Dedifferentiated amniotic fluid mesenchymal stem cell (primary cell): Measurements from ENCODE around the gene CENPT.

Source experiments
- DNase-seq: peaks from one replicate; pipeline ENCODE4 v3.0.0-alpha.2; 2016; ENCODE audit errors: extremely low spot score

CENPT gene

GRCh38 chr16:67807148-67807682 is 40.3 kb downstream of the CENPT start:
- DNase-seq: no peak

- peak; percentile 100 for DNase-seq
Observed at GRCh38 chr16:67806428-67807147, 40.9 kb downstream of the CENPT start, which contains the start of the genes RANBP10 and TSNAXIP1. Gene RANBP10 (minus strand): TSS chr16:67806560. CDS start chr16:67806536, 24 bp downstream. Gene TSNAXIP1 (plus strand): TSS chr16:67806889. CDS start chr16:67807150, 261 bp downstream.

DNA sequence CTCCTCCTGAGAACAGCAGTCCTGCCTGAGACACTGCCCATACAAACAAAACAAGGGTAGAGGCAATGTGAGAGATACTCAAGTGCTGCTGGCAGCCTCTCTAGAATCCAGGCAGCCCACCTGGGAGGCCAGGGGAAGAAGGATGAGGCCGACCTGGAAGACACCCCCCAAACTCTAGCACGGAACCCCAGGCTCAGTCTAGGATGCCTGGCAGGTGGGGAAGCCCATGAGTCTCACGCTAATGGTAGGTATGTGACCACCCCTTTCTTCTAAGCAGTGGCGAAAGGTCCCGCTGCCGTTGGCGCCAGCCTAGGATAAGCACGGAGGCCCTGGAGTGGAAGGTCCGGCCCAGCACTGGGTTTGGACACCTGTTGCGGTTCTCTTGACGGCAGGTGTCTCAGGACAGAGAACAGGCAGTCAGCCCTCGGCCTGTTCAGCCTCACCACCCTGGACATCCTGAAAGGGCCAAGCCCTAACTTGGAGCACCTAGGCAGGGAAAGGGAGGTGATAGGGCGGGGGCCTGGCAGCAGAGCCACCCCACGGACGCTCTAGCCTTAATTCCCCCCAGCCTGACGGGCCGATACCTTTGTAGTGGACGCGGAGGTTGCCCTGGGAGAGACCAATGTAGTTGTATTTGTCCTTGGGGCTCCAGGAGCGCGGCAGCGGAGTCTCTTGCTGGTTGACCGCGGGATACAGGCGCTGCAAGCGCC is 41.6 kb downstream of the CENPT start:
- DNase-seq: no peak

DNA sequence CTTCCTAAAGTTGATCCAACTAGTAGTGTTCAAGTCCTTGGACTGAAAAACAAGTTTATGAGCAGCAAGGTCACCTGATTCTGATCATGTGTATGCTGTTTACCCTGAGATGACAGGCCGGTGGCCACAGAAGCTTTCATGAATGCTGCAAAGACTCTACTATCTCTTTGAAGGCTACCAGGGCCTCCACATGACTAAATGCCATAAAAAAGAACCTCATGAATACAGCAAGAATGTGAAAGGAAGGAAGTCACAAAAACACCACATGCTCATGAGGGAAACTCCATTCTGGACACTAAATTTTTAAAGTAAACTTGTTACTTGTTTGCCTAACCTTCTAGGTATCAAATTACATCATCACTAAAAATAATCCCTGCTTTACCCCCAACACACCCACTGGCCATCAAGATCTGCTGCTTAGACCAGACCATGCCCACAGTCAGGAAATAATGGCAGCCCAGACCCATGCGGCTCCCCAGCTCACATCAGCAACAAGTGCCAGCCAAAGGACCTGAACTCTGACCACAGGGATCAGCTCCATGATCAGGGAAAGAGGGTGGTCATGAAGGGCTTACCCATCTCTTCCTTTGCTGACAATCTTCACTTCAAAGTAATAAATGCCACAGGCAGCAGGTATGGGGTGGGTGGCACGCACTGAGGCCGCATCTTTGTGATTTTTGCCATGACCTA is 42.5 kb downstream of the CENPT start:
- DNase-seq: no peak

- no peak for DNase-seq
Observed at GRCh38 chr16:67803894-67804293, 43.6 kb downstream of the CENPT start.

DNA sequence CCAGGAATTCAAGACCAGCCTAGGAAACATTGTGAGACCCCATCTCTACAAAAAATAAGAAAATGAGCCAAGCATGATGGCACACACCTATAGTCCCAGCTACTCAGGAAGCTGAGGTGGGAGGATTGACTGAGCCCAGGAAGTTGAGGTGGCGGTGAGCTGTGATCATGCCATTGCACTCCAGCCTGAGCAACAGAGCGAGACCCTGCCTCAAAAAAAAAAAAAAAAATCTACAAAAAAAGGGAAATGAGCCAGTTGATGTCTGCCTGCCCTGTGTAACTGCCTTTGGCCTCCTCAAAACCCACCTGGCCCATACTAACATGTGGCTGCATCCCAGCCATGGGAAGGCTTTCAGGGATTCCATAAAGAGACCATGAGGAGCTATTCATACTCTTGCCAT is 45.6 kb downstream of the CENPT start:
- DNase-seq: no peak

DNA sequence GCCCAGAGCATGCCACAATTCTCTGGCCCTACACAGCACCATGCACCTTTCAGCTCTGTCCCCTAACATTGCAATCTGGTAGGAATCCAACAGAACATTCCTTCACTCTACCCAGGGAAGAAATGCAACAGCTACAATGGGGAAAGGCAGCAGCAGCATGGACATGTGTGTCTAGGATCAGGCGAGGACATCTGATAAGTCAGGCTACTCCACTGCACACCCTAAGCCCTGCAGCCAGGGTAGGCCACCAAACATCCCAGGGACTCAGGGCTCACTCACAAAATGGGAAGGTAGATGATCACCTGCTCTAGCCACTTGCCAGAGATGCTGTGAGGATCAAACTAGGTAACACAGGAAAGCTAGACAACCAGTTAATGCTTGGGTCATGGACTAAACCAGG is 46.3 kb downstream of the CENPT start:
- no peak for DNase-seq

- DNase-seq: no peak
Observed at GRCh38 chr16:67800338-67800926, 47.1 kb downstream of the CENPT start.

- DNase-seq: peak; percentile 29
Observed at GRCh38 chr16:67796099-67796718, 51.3 kb downstream of the CENPT start.

DNA sequence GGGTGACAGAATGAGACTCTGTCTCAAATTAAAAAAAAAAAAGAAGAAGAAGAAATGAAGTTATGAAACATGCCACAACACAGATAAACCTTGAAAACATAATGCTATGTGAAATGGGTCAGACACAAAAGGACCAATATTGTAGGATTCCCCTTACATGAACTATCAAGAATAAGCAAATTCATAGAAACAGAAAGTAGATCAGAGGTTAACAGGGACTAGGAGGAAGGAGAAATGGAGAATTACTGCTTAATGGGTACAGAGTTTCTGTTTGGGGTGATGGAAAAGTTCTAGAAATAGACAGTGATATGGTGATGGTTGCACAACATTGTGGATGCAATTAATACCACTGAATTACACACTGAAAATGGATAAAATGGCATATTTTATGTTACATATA is 57.4 kb downstream of the CENPT start:
- DNase-seq: no peak

DNA sequence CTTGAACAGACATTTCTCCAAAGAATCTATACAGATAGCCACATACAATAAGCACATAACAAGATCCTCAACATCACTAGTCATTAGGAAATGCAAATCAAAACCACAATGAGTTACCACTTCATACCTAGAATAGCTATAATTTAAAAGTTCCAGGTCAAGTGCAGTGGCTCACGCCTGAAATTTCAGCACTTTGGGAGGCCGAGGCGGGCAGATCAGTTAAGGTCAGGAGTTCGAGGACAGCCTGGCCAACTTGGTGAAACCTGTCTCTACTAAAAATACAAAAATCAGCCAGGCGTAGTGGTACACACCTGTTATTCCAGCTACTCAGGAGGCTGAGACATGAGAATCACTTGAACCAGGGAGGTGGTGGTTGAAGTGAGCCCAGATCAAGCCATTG is 61.0 kb downstream of the CENPT start:
- DNase-seq: no peak

DNA sequence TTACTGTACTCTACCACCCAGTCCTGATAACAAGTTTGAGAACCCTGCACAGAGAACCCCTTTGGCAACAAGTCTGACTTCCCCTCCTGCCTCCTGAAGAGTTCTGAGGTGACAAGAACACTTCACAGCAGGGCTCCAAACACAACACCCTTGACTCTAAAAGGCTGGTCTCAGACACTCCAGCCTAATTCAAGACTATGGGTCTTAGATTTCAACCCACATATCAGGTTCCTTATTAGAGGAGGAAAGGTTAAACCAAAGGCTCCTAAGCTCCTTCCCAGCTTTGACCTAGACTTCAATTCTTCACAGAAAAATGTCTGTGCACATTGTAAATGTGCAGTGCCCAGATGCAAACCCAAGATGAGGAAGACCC is 64.2 kb downstream of the CENPT start:
- DNase-seq: no peak

GRCh38 chr16:67782567-67783352 is 64.7 kb downstream of the CENPT start:
- no peak for DNase-seq

- no peak for DNase-seq
Observed at GRCh38 chr16:67781565-67781921, 66.0 kb downstream of the CENPT start.

DNA sequence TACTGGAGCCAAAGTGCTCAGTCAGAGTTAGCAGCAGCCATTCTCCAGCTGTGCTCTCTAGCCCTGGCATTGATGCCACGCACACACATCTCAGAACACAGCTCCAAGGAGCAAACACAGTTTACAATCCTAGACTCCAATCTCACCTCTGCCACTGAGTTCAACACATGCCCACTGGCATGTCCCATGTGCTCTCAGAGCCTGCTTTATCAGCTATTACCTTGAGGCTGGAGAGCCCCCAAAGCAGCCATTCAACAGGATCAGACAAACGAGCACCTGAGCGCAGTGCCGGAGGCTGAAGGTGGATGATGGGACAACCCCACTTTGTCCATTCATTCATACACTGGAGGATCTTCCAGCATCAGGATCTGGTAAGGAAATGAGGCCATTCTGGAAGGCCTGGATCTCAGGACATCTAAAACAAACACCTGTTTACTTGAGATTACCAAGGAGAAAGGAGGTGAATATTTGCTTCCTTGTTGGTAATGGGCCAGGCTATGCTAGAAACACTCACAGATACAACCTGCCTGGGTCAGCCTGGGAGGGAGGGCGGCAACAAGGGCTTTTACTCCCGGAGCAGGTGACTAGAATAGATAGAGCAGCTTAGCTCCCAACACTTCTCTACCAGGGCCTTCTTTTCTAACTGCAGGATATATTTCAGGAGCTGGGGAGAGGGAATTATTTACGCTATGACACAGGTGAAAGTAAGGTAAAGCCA is 66.5 kb downstream of the CENPT start:
- DNase-seq: no peak

DNA sequence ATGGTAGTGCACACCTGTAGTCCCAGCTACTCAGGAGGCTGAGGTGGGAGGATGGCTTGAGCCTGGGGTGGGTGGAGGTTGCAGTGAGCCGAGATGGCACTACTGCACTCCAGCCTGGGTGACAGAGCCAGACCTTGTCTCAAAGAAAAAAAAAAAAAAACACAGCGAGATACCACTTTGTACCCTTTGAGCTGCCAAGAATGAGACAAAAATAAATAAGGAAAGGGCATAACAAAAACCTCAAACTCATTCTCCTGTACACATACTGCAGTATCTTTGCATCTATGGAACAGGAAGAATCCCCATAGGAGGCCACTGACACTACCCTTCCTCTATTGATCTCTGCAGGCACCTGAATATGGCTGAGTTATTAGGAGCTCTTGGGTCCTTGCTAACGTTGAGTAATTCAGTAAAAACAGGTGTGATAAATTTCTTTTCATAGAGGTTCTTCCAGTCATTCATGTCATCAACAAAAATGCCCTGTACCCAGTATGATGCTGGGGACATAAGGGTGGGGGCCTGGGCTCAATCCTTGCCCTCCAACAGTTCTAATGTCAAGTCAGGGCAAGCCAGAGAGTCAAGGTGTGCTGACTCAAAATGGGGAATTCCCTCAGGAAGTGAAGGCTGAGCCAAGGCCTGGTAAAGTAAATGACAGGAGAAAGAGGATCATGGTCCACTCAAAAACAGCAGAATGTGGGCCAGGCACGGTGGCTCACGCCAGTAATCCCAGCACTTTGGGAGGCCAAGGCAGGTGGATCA is 68.1 kb downstream of the CENPT start:
- no peak for DNase-seq
